Effector memory CD8-positive, alpha-beta T cell (primary cell): ENCODE results near the gene NUDT14.
A peak's percentile ranks its signal among the peaks of the same experiment; 100 is the strongest.

Experiments
- ATAC-seq: fragments of 150-1000 bp; cut with Tn5 transposase; replicated peaks from 2 replicates; pipeline ENCODE4 v1.10.0; 2021; ENCODE audit warnings: mild to moderate bottlenecking, moderate library complexity
- DNase-seq, 3 experiments: peaks; one replicate each; pipeline ENCODE4 v3.0.0; 2021
- H3K27ac Mint-ChIP-seq, 2 donors: one replicate each; pipeline ENCODE4 v1.8.0; 2022; ENCODE audit warnings: mild to moderate bottlenecking in 2 of 2, mixed read lengths in 2 of 2, moderate library complexity in 2 of 2
- H3K27me3 Mint-ChIP-seq, 2 donors: one replicate each; pipeline ENCODE4 v1.8.0; 2022; ENCODE audit warnings: mixed read lengths in 2 of 2
- H3K36me3 Mint-ChIP-seq: one replicate; pipeline ENCODE4 v1.8.0; 2022; ENCODE audit warnings: mild to moderate bottlenecking, moderate library complexity, mixed read lengths; ENCODE audit not compliant: insufficient read depth
- H3K4me1 Mint-ChIP-seq, 2 donors: one replicate each; pipeline ENCODE4 v1.8.0; 2022; ENCODE audit warnings: low read depth in 2 of 2, mixed read lengths in 2 of 2
- H3K4me3 Mint-ChIP-seq, 2 donors: one replicate each; pipeline ENCODE4 v1.8.0; 2022; ENCODE audit warnings: mild to moderate bottlenecking in 2 of 2, mixed read lengths in 2 of 2, moderate library complexity in 2 of 2
- H3K9me3 Mint-ChIP-seq, 2 donors: one replicate each; pipeline ENCODE4 v1.8.0; 2022; ENCODE audit warnings: mixed read lengths in 2 of 2

The NUDT14 gene

GRCh38 chr14:105161964-105162668, 19.0 kb downstream of the NUDT14 start:
- DNase-seq (peak in 1 of 3 experiments; percentile 24), ATAC-seq (no peak)
- H3K4me1 Mint-ChIP-seq: peaks cover 0 to 2% of the 10 kb centered on the region in 2 donors
- no peak overlapping the region for H3K4me3 Mint-ChIP-seq
- H3K27ac Mint-ChIP-seq: no peak overlapping the region
- peaks cover 3% of the 10 kb centered on the region for H3K36me3 Mint-ChIP-seq
- peaks cover 0 to 14% of the 10 kb centered on the region in 2 donors for H3K27me3 Mint-ChIP-seq
- H3K9me3 Mint-ChIP-seq: no peaks in the 10 kb centered on the region

- peak overlapping the region in 1 of 2 donors; percentile 20 for H3K27ac Mint-ChIP-seq
- no peak overlapping the region for H3K4me3 Mint-ChIP-seq
- no peaks in the 10 kb centered on the region for H3K9me3 Mint-ChIP-seq
- ATAC-seq: no peak
- H3K27me3 Mint-ChIP-seq: peaks cover 0 to 15% of the 10 kb centered on the region in 2 donors
- DNase-seq: no peak
- H3K36me3 Mint-ChIP-seq: peaks cover 3% of the 10 kb centered on the region
- peaks cover 0 to 2% of the 10 kb centered on the region in 2 donors for H3K4me1 Mint-ChIP-seq
These were observed 19.8 kb downstream of the NUDT14 start for GRCh38 chr14:105161309-105161708.

GRCh38 chr14:105160776-105161175, 20.3 kb downstream of the NUDT14 start:
- ATAC-seq (no peak), DNase-seq (no peak)
- peaks cover 0 to 2% of the 10 kb centered on the region in 2 donors for H3K4me1 Mint-ChIP-seq
- H3K27me3 Mint-ChIP-seq: peaks cover 0 to 16% of the 10 kb centered on the region in 2 donors
- peak overlapping the region in 1 of 2 donors; percentile 20 for H3K27ac Mint-ChIP-seq
- H3K9me3 Mint-ChIP-seq: no peaks in the 10 kb centered on the region
- H3K4me3 Mint-ChIP-seq: no peak overlapping the region
- H3K36me3 Mint-ChIP-seq: peaks cover 3% of the 10 kb centered on the region

- peaks cover 3% of the 10 kb centered on the region for H3K36me3 Mint-ChIP-seq
- no peaks in the 10 kb centered on the region for H3K9me3 Mint-ChIP-seq
- ATAC-seq (no peak), DNase-seq (no peak)
- H3K27ac Mint-ChIP-seq: no peak overlapping the region
- peaks cover 0 to 2% of the 10 kb centered on the region in 2 donors for H3K4me1 Mint-ChIP-seq
- peaks cover 0 to 16% of the 10 kb centered on the region in 2 donors for H3K27me3 Mint-ChIP-seq
- H3K4me3 Mint-ChIP-seq: no peak overlapping the region
These were observed 21.8 kb downstream of the NUDT14 start for GRCh38 chr14:105159344-105159743.

GRCh38 chr14:105158794-105159193, 22.3 kb downstream of the NUDT14 start:
- no peaks in the 10 kb centered on the region for H3K4me1 Mint-ChIP-seq
- H3K4me3 Mint-ChIP-seq: no peak overlapping the region
- no peak overlapping the region for H3K27ac Mint-ChIP-seq
- peaks cover 0 to 16% of the 10 kb centered on the region in 2 donors for H3K27me3 Mint-ChIP-seq
- peaks cover 3% of the 10 kb centered on the region for H3K36me3 Mint-ChIP-seq
- ATAC-seq: no peak
- no peak for DNase-seq
- no peaks in the 10 kb centered on the region for H3K9me3 Mint-ChIP-seq

GRCh38 chr14:105157872-105158271, 23.2 kb downstream of the NUDT14 start:
- no peak for ATAC-seq
- peaks cover 3% of the 10 kb centered on the region for H3K36me3 Mint-ChIP-seq
- no peak for DNase-seq
- H3K27me3 Mint-ChIP-seq: peaks cover 0 to 16% of the 10 kb centered on the region in 2 donors
- no peak overlapping the region for H3K4me3 Mint-ChIP-seq
- no peaks in the 10 kb centered on the region for H3K9me3 Mint-ChIP-seq
- no peak overlapping the region for H3K27ac Mint-ChIP-seq
- H3K4me1 Mint-ChIP-seq: no peaks in the 10 kb centered on the region

GRCh38 chr14:105156414-105157375, 24.4 kb downstream of the NUDT14 start:
- ATAC-seq: no peak
- H3K4me3 Mint-ChIP-seq: no peak overlapping the region
- no peak for DNase-seq
- H3K4me1 Mint-ChIP-seq: no peaks in the 10 kb centered on the region
- H3K27ac Mint-ChIP-seq: no peak overlapping the region
- peaks cover under 1% of the 10 kb centered on the region for H3K36me3 Mint-ChIP-seq
- peaks cover 0 to 16% of the 10 kb centered on the region in 2 donors for H3K27me3 Mint-ChIP-seq
- H3K9me3 Mint-ChIP-seq: no peaks in the 10 kb centered on the region

GRCh38 chr14:105155681-105156413, 25.3 kb downstream of the NUDT14 start:
- H3K27ac Mint-ChIP-seq: no peak overlapping the region
- ATAC-seq: no peak

GRCh38 chr14:105155071-105155651, 26.0 kb downstream of the NUDT14 start:
- Mint-ChIP-seq H3K4me1 (no peaks in the 10 kb centered on the region), H3K4me3 (no peak overlapping the region), H3K27ac (no peak overlapping the region), H3K9me3 (no peaks in the 10 kb centered on the region), H3K27me3 (peaks cover 0 to 16% of the 10 kb centered on the region in 2 donors), H3K36me3 (no peaks in the 10 kb centered on the region)
- DNase-seq (no peak), ATAC-seq (no peak)

More at GRCh38 chr14:105155681-105156413, 25.3 kb downstream of the NUDT14 start:
- DNase-seq: no peak
- Mint-ChIP-seq H3K27me3 (peaks cover 0 to 16% of the 10 kb centered on the region in 2 donors), H3K4me1 (no peaks in the 10 kb centered on the region), H3K4me3 (no peak overlapping the region), H3K9me3 (no peaks in the 10 kb centered on the region), H3K36me3 (no peaks in the 10 kb centered on the region)

GRCh38 chr14:105154476-105154871, 26.6 kb downstream of the NUDT14 start:
- no peak overlapping the region for H3K27ac Mint-ChIP-seq
- H3K4me1 Mint-ChIP-seq: no peaks in the 10 kb centered on the region
- ATAC-seq (no peak), DNase-seq (no peak)
- no peak overlapping the region for H3K4me3 Mint-ChIP-seq
- H3K27me3 Mint-ChIP-seq: peaks cover 0 to 16% of the 10 kb centered on the region in 2 donors
- no peaks in the 10 kb centered on the region for H3K36me3 Mint-ChIP-seq
- no peaks in the 10 kb centered on the region for H3K9me3 Mint-ChIP-seq

GRCh38 chr14:105153739-105154475, 27.2 kb downstream of the NUDT14 start:
- Mint-ChIP-seq H3K4me3 (no peak overlapping the region), H3K9me3 (no peaks in the 10 kb centered on the region), H3K27me3 (peaks cover 0 to 16% of the 10 kb centered on the region in 2 donors), H3K36me3 (no peaks in the 10 kb centered on the region), H3K4me1 (no peaks in the 10 kb centered on the region), H3K27ac (no peak overlapping the region)
- DNase-seq (no peak), ATAC-seq (no peak)

GRCh38 chr14:105153331-105153731, 27.8 kb downstream of the NUDT14 start:
- ATAC-seq (no peak), DNase-seq (no peak)
- no peak overlapping the region for H3K4me3 Mint-ChIP-seq
- no peaks in the 10 kb centered on the region for H3K36me3 Mint-ChIP-seq
- H3K27me3 Mint-ChIP-seq: peaks cover 0 to 16% of the 10 kb centered on the region in 2 donors
- no peaks in the 10 kb centered on the region for H3K4me1 Mint-ChIP-seq
- no peak overlapping the region for H3K27ac Mint-ChIP-seq
- no peaks in the 10 kb centered on the region for H3K9me3 Mint-ChIP-seq
